NK-92 (cell line): ENCODE results near the gene CD300C.
"Not testable (repeated sequence)": the region's sequence is repeated elsewhere in the genome, so short reads cannot be mapped to it uniquely, and the experiment has no call there.

Source experiments
- DNase-seq: peaks from one replicate; lab custom pipeline; 2025; ENCODE audit not compliant: unreplicated experiment; lab: John Stamatoyannopoulos, UW

Gene CD300C

DNA sequence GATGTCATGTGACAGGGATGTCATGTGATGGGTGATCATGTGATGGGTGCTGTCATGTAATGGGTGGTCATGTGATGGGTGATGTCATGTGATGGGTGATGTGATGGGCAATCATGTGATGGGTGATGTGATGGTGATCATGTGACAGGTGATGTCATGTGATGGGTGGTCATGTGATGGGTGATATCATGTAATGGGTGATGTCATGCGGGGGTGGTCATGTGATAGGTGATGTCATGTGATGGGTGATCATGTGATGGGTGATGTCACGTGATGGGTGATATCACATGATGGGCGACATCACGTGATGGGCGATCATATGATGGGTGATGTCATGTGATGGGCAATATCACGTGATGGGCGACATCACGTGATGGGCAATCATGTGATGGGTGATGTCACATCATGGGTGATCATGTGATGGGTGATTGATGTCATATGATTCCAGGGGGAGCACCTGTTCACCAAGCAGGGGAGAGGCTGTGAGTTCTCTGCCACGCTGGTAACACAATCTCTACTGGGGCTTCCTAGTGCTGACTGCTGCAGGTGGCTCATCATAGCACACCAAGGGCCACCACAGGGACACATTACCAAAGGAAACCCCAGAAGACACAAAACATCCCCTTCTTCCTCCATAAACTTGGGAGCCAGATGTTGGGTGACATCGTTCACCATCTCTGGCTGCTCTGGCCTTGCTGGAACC lies 31.1 kb downstream of the CD300C start:
- no peak for DNase-seq

GRCh38 chr17:74513987-74514631 lies 31.8 kb downstream of the CD300C start:
- DNase-seq, result no peak

- DNase-seq, result no peak
These were observed 33.3 kb downstream of the CD300C start for GRCh38 chr17:74512624-74513091.

DNA sequence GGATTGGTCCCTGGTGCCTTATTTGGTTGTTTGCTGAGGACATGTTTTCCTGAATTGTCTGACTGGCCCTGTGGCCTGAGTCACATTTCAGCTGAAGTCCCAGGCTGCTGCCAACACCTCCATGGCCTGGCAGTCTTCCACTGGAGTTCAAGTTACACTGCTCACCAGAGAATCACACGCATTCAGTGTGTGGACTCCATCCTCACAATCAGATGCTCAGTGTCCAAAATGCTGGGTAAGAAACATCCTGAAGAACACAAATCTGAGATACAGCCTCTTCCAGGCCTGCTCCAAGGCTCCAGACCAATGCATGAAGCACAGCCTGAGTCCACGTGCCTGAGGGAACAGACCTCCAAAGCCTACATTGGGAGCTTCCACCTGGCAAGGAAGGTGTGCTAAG lies 33.9 kb downstream of the CD300C start:
- DNase-seq, result no peak

- no peak for DNase-seq
These were observed 37.8 kb downstream of the CD300C start for GRCh38 chr17:74508156-74508555.

DNA sequence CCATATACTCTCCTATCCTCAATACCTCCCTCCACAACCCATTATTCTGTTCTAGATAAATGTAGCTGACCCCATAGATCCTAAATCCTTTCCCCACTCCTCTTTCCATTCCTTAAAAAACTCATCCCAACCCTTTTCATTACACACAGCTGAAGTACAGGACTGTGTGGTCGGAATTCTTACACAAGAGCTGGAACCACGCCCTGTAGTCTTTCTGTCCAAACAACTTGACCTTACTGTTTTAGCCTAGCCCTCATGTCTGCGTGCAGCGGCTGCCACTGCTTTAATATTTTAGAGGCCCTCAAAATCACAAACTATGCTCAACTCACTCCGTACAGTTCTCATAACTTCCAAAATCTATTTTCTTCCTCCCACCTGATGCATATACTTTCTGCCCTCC lies 42.0 kb downstream of the CD300C start:
- DNase-seq, result not testable (repeated sequence)

DNA sequence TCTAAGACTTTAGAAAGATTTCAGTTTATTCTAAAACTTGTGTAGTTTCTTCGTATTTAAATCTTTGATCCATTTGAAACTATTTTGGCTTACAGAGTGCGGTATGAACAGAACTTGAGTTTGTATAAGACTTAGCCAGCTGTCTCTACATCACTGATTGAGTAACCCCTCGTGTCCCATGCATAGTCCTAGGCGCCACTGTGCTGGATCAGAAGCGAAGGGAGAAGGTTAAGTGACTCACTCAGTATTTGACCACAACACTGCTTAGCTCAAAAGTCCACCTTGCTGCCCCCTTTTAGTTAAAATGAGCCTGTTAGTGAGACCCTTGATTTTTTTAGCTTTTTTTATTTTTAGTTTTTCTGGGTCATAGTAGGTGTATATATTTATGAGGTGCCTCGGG lies 43.1 kb downstream of the CD300C start:
- DNase-seq, result no peak

DNA sequence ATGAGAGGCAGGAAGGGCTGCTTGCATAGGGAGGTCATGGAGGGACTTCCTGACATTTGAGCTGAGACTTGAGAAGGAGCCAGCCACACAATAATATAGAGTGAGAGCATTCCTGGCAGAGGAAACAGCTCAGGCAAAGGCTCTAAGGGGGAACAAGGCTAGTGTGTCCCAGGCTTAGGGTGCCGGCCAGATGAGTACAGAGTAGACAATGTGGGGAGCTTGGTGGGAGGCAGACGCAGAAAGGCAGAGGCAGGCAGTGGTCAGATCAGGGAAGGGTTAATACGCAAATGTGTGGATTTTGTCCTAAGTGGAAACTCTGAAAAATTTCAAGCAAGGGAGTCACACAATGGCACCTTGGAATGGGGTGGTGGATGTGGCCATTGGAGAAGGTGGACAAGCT lies 45.9 kb downstream of the CD300C start:
- DNase-seq, result no peak

DNA sequence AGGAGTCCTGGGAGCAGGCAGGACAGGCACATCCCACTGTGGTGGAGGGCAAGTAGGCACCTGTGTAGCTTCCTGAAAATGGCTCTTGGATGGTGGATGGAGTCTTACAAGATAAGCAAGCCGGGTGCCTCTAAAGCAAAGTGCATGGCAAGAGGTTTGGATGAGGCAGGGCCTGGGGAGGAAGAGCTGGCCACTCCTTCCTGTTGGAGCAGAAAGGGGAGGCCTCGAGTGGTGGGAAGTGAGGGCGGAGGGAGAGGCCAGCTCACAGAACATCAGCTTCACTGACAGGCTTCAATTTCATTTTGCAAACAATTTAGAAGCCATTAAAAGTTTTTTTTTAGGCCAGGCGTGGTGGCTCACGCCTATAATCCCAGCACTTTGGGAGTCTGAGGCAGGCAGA lies 48.4 kb downstream of the CD300C start:
- DNase-seq, result no peak

- no peak for DNase-seq
These were observed 52.5 kb downstream of the CD300C start for GRCh38 chr17:74493331-74493833.

GRCh38 chr17:74491626-74492025 lies 54.3 kb downstream of the CD300C start:
- DNase-seq, result no peak
